ENCODE results near the gene PDE4D. TPM values are rescaled to one million over a fixed set of nuclear protein-coding genes. Genes with fewer than 3 reads are reported as not detected.

Gene PDE4D
- total RNA-seq, 1 donor from 2014 or later: 7.6 TPM

DNA sequence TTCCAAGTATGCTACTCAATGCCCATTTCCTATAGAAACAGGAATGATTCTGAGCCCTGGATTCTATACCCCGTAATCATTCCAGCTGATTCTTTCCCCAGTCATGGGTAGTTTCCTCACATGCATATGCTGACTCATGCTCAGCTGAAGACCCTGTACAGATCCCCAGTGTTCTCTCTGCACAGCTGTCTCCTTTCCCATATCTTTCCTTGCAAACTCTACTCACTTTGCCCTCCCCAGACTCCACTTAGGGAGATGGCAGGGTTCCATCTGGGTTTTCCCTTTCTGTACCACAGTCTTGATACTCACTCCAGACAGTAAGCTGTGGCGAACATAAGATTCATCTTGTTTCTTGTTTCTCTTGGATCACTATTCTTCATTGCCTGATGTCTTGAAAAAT lies 953.1 kb downstream of the PDE4D start:
- peaks cover 3% of the 10 kb centered on the region for H3K27me3 Mint-ChIP-seq
- H3K36me3 Mint-ChIP-seq (ENCODE audit: insufficient read depth): no peaks in the 10 kb centered on the region
- H3K4me3 Mint-ChIP-seq (ENCODE audit: low read depth): no peak overlapping the region
- H3K9me3 Mint-ChIP-seq (ENCODE audit: low read depth): peaks cover 3% of the 10 kb centered on the region
- TF ChIP-seq, protein P1, sequence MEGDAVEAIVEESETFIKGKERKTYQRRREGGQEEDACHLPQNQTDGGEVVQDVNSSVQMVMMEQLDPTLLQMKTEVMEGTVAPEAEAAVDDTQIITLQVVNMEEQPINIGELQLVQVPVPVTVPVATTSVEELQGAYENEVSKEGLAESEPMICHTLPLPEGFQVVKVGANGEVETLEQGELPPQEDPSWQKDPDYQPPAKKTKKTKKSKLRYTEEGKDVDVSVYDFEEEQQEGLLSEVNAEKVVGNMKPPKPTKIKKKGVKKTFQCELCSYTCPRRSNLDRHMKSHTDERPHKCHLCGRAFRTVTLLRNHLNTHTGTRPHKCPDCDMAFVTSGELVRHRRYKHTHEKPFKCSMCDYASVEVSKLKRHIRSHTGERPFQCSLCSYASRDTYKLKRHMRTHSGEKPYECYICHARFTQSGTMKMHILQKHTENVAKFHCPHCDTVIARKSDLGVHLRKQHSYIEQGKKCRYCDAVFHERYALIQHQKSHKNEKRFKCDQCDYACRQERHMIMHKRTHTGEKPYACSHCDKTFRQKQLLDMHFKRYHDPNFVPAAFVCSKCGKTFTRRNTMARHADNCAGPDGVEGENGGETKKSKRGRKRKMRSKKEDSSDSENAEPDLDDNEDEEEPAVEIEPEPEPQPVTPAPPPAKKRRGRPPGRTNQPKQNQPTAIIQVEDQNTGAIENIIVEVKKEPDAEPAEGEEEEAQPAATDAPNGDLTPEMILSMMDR (IDR thresholded peaks at IDR 0.05; ENCODE audit: unreplicated experiment): no peak
- no peak overlapping the region for H3K27ac Mint-ChIP-seq
- peaks cover 1% of the 10 kb centered on the region for H3K4me1 Mint-ChIP-seq (ENCODE audit: low read depth)
- DNase-seq (ENCODE audit: low spot score, unreplicated experiment): no peak

DNA sequence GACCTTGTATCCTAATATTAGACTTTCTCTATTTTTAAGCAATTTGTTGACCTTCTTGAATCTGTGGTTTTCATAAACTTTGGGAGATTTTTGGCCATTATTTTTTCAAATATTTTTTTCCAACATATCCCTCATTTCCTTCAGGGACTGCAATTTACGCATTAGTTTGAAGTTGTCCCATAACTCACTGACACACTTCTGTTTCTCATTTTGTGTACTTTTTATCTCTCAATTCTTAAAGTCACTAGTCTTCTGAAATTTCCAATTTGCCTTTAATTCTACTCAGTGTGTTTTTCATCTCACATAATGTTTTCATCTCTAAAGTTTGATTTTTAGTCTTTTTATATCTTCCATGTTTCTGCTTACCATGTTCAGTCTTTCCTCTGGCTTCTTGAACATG lies 953.9 kb downstream of the PDE4D start:
- peaks cover 3% of the 10 kb centered on the region for H3K27me3 Mint-ChIP-seq
- no peak for DNase-seq (ENCODE audit: low spot score, unreplicated experiment)
- no peak overlapping the region for H3K27ac Mint-ChIP-seq
- TF ChIP-seq, protein P1 (IDR thresholded peaks at IDR 0.05; ENCODE audit: unreplicated experiment): no peak
- H3K4me3 Mint-ChIP-seq (ENCODE audit: low read depth): no peak overlapping the region
- H3K36me3 Mint-ChIP-seq (ENCODE audit: insufficient read depth): no peaks in the 10 kb centered on the region
- peaks cover 3% of the 10 kb centered on the region for H3K9me3 Mint-ChIP-seq (ENCODE audit: low read depth)
- peaks cover 1% of the 10 kb centered on the region for H3K4me1 Mint-ChIP-seq (ENCODE audit: low read depth)

DNA sequence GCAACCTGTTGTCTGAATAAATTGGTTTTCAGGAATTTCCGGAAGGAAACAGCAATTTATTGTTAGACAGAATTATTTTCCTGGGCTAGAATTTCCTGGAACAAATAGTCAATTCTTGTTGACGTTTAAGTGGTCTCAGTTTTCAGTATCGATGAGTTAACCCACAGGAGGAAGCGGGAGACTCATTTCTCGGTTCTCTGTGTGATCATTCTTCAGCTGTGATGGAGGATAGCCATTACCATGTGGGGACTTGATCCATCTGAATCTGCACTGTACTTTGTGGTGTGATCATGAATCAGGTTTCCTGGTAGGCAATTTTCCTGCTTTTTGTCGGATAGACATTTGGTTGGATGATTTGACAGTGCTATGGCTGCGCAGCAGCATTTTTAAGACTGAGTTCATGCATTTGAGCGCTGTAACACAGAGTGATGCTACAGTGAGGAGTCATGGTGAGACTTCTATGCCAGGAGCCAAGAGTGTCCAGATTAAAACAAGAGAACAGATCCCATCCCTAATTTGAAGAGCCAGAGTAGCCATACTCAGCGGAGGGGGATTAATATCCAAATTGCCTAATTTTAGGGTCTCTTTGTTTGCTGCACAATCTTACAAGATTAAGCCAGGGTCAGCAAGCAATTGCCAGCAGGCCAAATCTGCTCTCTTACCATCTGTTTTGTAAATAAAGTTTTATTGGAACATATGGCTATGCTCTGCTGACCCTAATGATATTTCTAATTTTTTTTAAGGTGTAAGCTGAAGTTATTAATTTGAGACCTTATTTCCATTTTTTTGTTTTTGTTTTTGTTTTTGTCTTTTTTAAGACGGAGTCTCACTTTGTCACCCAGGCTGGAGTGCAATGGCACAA lies 954.7 kb downstream of the PDE4D start:
- Mint-ChIP-seq H3K36me3 (ENCODE audit: insufficient read depth) (no peaks in the 10 kb centered on the region), H3K4me1 (ENCODE audit: low read depth) (peaks cover 1% of the 10 kb centered on the region), H3K4me3 (ENCODE audit: low read depth) (no peak overlapping the region), H3K9me3 (ENCODE audit: low read depth) (peaks cover 3% of the 10 kb centered on the region), H3K27ac (no peak overlapping the region), H3K27me3 (peaks cover 5% of the 10 kb centered on the region)
- TF ChIP-seq, protein P1 (IDR thresholded peaks at IDR 0.05; ENCODE audit: unreplicated experiment): no peak
- DNase-seq (ENCODE audit: low spot score, unreplicated experiment): no peak

DNA sequence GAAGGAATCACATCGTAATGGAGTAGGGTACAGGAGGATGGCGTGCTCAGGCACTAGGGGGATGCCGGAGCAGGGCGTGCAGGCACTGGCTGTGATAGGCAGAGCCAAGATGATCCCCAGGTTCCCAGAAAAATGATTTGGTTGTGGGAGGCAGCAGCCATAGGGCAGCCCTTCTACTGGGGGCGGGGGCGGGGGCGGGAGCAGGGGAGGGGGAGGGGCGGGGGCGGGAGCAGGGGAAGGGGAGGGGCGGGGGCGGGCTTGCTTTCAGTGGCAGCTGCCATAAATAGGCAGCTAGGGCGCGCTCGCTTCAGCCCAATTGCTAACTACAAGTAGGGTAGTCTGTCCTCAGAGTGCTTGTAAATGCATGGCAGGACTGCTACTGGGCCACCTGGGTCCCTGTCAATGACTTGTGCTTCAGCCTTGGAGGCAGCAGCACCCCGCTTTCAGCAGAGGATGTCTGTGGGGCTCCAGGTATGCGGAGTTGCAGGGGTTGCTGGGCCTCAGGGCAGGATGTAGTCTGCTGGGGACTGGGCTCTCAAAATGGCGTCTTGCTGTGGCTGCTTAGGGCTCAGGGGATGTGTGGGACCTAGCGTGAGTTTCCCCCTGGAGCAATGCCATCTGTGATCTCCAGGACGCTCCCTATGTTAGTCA lies 956.4 kb downstream of the PDE4D start:
- Mint-ChIP-seq H3K4me1 (ENCODE audit: low read depth) (peaks cover 7% of the 10 kb centered on the region), H3K4me3 (ENCODE audit: low read depth) (no peak overlapping the region), H3K27ac (no peak overlapping the region), H3K9me3 (ENCODE audit: low read depth) (no peaks in the 10 kb centered on the region), H3K27me3 (peaks cover 5% of the 10 kb centered on the region), H3K36me3 (ENCODE audit: insufficient read depth) (no peaks in the 10 kb centered on the region)
- TF ChIP-seq, protein P1 (IDR thresholded peaks at IDR 0.05; ENCODE audit: unreplicated experiment): no peak
- DNase-seq (ENCODE audit: low spot score, unreplicated experiment): no peak

DNA sequence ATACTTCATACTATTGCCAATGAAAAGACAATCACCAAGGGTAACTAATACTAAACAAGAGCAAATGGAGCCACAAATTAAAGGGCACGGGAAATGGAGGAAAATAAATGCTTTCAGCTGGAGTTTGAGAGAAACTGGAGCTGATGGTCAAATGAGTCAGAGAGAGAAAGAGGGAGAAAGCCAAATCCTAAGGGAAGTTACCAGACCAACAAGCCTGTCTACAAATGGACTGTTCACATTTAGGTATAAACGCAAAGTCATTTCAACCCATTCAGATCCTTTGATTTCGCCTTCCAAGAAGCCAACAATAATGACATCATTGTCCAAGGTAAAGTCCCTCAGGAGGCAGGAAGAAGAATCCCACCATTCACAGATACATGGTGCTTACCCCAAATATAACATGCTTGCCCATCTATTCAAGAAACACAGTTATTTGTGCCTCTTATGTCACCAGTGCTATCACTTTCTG lies 958.9 kb downstream of the PDE4D start:
- no peak for DNase-seq (ENCODE audit: low spot score, unreplicated experiment)
- no peak overlapping the region for H3K27ac Mint-ChIP-seq
- no peak overlapping the region for H3K4me3 Mint-ChIP-seq (ENCODE audit: low read depth)
- H3K27me3 Mint-ChIP-seq: peaks cover 8% of the 10 kb centered on the region
- H3K9me3 Mint-ChIP-seq (ENCODE audit: low read depth): no peaks in the 10 kb centered on the region
- peaks cover 10% of the 10 kb centered on the region for H3K4me1 Mint-ChIP-seq (ENCODE audit: low read depth)
- TF ChIP-seq, protein P1 (IDR thresholded peaks at IDR 0.05; ENCODE audit: unreplicated experiment): no peak
- H3K36me3 Mint-ChIP-seq (ENCODE audit: insufficient read depth): no peaks in the 10 kb centered on the region

All from progenitor cell of endocrine pancreas (in vitro differentiated cells).